Panc1 (cell line): ENCODE data around the gene LYPD6B.

ENCODE experiments used
- CTCF ChIP-seq: fragments of 450-650 bp; IDR thresholded peaks from 2 replicates; pipeline ENCODE4 v1.5.1; 2017; ENCODE audit warnings: mild to moderate bottlenecking
- POLR2AphosphoS5 ChIP-seq: IDR thresholded peaks from 2 replicates; pipeline ENCODE4 v1.6.1; 2012; ENCODE audit warnings: mild to moderate bottlenecking, low read depth, low read length, moderate library complexity
- TF ChIP-seq, protein P1 (sequence below), 2 experiments: IDR thresholded peaks; 2 replicates each; pipeline ENCODE4 v1.6.1; 2011 to 2012; ENCODE audit warnings: low read depth in 2 of 2, control low read depth in 1 of 2, low read length in 1 of 2, mild to moderate bottlenecking in 1 of 2, moderate library complexity in 1 of 2; ENCODE audit not compliant: insufficient read depth in 1 of 2

DNA sequence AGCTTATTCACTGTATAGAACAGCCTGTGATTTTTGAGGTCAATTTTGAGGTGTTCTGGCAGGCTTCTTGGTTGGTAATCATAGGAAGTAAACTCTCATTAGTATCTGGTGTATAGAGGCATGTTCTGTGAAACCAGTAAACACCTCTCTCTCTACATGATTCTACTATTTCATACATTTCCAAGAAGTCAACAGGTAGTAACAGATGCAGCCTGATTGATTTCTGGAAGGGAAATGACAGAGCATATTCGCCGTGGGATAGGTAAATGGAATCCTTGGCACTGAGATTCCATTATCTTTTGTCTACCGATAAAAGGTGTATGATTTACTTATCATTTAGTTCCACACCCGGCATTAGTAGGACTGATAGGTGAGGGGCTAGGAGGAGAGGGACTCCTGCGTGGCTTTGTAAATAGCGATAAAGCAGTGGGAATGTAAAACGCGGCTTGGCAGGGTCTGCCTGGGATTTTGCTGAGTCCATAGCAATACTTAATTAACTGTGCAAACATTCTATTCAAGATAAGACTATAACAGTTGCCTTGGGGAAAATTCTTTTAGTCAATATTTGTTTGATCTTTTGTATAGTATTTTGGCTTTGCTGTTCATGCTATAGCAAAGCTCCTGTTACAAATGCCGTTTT is 32.3 kb downstream of the LYPD6B start:
- TF ChIP-seq, protein P1, sequence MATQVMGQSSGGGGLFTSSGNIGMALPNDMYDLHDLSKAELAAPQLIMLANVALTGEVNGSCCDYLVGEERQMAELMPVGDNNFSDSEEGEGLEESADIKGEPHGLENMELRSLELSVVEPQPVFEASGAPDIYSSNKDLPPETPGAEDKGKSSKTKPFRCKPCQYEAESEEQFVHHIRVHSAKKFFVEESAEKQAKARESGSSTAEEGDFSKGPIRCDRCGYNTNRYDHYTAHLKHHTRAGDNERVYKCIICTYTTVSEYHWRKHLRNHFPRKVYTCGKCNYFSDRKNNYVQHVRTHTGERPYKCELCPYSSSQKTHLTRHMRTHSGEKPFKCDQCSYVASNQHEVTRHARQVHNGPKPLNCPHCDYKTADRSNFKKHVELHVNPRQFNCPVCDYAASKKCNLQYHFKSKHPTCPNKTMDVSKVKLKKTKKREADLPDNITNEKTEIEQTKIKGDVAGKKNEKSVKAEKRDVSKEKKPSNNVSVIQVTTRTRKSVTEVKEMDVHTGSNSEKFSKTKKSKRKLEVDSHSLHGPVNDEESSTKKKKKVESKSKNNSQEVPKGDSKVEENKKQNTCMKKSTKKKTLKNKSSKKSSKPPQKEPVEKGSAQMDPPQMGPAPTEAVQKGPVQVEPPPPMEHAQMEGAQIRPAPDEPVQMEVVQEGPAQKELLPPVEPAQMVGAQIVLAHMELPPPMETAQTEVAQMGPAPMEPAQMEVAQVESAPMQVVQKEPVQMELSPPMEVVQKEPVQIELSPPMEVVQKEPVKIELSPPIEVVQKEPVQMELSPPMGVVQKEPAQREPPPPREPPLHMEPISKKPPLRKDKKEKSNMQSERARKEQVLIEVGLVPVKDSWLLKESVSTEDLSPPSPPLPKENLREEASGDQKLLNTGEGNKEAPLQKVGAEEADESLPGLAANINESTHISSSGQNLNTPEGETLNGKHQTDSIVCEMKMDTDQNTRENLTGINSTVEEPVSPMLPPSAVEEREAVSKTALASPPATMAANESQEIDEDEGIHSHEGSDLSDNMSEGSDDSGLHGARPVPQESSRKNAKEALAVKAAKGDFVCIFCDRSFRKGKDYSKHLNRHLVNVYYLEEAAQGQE (IDR thresholded peaks at IDR 0.05; ENCODE audit: insufficient read depth in 1 of 2, low read depth in 2 of 2, low read length in 1 of 2) = no peak
- TF ChIP-seq CTCF (no peak), POLR2AphosphoS5 (no peak)
